HG02610 (cell line): ENCODE measurements around the gene NRTN.
"Not testable (repeated sequence)": the region's sequence is repeated elsewhere in the genome, so short reads cannot be mapped to it uniquely, and the experiment has no call there.

ENCODE experiments used
- ATAC-seq: cut with Tn5 transposase; IDR thresholded peaks from one replicate; pipeline ENCODE4 v1.9.1; 2021; ENCODE audit warnings: mild to moderate bottlenecking, moderate library complexity; ENCODE audit not compliant: unreplicated experiment

NRTN gene

GRCh38 chr19:5864725-5865486 lies 60.0 kb downstream of the NRTN start:
- no peak for ATAC-seq

- ATAC-seq: no peak
These were observed 60.9 kb downstream of the NRTN start for GRCh38 chr19:5865772-5866171.

GRCh38 chr19:5867201-5868136 lies 62.6 kb downstream of the NRTN start:
- no peak for ATAC-seq

GRCh38 chr19:5870986-5871394 lies 66.1 kb downstream of the NRTN start:
- no peak for ATAC-seq

- no peak for ATAC-seq
These were observed 68.8 kb downstream of the NRTN start for GRCh38 chr19:5873617-5874199.

GRCh38 chr19:5874496-5874895 lies 69.6 kb downstream of the NRTN start:
- ATAC-seq: not testable (repeated sequence)

- ATAC-seq: no peak
These were observed 72.6 kb downstream of the NRTN start for GRCh38 chr19:5877427-5877826.

- ATAC-seq: no peak
These were observed 73.0 kb downstream of the NRTN start for GRCh38 chr19:5877882-5878281.
